ENCODE data around the gene SEPSECS.

SEPSECS gene

DNA sequence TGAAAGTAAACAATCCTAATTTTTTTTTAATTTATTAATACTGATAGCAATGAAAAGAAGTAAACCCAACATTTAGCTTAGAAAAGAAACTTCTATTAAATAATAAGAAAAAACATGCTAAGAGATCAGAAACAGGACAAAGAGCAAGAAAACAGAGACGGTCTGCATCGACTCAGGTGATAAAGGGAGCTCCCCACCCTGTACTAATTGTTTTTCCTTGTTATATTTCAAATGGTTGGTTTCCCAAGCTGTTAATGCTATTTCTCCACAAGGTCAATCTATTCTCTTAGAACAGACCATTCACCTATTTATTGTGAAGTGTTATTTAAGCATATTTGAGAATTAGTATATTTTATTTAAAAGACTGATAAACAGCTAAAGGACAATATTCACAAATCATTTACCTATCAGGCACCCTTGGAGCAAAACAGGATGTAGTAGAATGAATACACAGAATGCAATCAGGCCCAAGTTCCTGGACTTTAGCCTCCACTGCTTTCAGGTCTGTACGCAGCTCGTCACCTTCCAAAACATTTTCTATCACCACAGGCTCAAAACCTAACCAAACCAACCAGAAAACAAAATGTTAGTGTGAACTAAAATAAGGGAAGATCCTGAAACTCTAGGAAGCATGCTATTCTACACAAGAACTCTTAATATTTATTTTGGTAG is 5.5 kb downstream of the SEPSECS start:
- DNase-seq: no peak

- no peak for DNase-seq
Measured at GRCh38 chr4:25146076-25146475, 14.2 kb downstream of the SEPSECS start.

DNA sequence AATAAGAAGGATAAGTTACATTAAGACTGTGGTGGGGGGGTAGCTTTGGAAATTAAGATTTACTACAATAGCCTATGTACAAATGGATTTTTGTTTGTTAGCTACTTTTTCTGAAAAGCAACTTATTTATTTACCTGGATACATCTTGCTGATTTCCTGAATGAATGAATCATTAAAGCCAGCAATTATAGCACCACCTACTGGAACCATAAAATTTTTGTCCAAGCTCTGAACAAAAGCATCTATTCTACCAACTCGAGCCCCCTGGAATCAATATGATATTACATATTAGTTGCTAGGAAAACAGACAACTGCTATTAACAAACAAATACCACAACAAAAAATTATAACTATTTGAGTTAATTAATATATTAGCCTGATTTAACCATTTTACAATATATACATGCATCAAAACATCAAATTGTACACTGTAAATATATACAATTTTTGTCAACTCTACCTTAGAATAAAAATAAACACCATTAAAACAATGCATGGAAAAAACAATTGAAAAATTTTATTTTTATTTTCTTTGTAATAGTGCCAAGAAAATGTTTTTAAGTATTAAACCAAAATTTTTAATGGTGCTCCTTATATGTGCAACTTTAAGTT is 15.3 kb downstream of the SEPSECS start:
- no peak for DNase-seq

- DNase-seq: no peak
Measured at GRCh38 chr4:25142468-25142867, 17.8 kb downstream of the SEPSECS start.

- DNase-seq: no peak
Measured at GRCh38 chr4:25141592-25141991, 18.7 kb downstream of the SEPSECS start.

DNA sequence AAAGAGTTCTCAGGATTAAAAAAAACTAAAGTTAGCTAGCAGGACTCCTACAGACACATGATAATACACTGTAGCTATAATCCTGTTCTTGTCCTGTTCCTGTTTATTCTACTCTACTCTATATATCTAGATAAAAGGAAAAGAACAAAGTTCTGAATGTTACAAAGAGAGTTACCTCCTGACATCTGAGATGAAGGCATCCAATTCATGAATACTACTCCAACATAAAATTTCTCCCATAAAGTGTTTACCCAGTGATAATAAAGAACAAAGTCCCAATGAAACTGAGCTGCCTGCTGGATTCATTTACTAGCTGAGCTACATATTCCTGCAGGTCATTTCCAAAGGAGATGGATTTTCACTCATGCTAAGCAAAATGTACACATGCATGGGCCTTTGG is 27.1 kb downstream of the SEPSECS start:
- no peak for DNase-seq

- no peak for DNase-seq
Measured at GRCh38 chr4:25131926-25132325, 28.3 kb downstream of the SEPSECS start.

GRCh38 chr4:25131381-25131780 is 28.9 kb downstream of the SEPSECS start:
- DNase-seq: no peak

DNA sequence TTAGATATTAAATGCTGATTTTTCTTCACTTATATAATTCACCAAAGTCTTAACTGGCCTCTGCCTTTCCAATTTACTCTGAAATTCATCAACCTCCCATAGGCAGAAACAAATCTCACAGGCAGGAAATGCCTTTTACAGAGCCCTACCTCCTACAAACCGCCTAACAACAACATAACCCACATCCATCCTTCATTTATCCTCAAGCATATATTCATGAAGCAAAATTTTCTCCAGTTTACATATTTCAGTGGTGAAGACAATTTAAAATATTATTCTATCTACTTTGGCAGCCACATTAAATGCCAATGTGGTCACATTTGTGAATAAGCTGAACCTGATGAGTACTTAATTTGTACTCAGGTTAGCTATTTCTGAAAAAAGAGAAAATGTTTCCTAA is 30.3 kb downstream of the SEPSECS start:
- no peak for DNase-seq

GRCh38 chr4:25128671-25129070 is 31.6 kb downstream of the SEPSECS start:
- no peak for DNase-seq

- DNase-seq: no peak
Measured at GRCh38 chr4:25123236-25123635, 37.0 kb downstream of the SEPSECS start.

DNA sequence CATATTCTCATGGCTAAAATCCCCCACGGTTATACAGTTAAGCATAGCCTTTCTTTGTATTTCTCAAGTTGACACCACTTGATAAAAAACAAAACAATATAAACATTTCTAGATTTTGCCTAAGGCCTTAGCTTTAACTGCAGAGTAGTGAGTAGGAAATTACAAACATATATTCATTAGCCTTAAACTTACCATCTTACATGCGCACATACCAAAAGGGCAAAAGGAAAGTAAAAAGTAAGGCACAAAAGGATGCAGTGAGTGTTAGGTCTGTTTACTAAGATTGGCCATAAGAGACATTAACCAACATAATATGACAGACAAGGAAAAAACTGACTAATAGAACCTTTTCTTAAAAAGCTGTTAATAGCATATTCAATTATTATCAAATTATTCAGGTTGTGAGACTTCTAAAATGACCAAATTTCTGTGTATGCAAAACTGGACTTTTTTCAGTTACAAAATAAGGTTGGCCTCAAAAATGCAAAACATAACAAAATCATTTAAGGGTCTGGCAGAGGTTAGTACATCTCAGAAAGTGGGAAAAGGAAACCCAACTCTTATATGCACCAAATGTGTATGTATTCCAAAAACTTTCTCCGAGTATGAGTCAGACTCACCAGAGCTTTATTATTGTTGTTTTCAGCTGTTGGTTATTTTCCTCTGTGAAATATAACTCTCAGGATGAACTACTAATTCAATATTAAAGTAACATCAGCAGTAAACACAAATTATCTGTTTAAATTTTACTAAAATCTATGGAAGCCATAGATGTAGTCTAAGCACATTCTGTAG is 39.9 kb downstream of the SEPSECS start:
- no peak for DNase-seq

DNA sequence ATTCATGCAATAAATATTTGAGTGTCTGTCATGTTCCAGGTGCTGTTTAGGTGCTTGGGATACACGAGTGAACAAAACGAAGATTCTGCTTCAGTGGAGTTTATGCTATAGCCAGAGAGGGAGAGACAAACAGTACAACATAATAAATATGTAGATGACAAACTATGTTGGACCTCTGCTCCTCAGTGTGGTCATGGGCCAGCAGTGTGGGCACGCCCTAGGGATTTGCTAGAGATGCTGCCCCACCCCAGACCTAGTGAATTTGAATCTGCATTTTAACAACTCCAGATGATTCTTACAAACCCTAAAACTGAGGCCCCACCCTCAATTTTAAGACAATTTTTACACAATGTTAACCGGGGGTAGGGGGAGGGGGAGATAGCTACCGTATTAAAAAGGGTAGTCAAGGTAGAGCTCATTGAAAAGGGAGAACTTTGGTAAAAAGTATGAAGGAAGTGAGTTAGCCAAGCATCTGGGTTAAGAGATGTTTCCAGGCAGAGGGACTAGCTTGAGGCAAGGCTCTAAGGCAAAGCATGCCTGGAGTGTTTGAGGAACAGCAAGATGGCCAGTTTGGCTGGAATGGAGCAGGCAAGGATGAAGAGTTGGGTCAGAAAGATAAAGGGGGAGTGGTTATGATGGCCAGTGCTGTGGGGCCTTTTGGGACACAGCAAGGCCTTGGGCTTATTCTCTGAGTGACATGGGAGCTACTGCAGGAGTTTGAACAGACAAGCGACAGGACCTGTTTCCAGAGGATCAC is 42.4 kb downstream of the SEPSECS start:
- no peak for DNase-seq

DNA sequence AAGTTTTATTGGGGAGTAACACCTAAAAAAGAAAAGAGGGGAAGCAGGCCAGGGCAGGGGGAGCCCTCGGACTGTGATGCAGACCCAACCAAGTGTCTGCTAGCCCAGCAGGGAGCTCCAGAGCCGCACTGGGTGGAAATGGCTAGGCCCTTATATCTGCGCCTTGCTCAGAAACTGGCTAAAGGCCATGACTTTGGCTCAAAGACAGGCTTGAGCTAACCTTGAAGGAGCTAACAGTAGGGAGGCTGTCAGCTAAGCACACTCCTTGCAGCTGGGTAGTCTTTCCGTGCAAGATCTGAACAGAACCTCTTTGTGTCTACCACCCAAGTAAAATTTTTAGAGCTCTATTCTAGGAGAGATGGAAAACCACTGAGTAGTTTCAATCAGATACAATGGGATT is 43.0 kb downstream of the SEPSECS start:
- no peak for DNase-seq

DNA sequence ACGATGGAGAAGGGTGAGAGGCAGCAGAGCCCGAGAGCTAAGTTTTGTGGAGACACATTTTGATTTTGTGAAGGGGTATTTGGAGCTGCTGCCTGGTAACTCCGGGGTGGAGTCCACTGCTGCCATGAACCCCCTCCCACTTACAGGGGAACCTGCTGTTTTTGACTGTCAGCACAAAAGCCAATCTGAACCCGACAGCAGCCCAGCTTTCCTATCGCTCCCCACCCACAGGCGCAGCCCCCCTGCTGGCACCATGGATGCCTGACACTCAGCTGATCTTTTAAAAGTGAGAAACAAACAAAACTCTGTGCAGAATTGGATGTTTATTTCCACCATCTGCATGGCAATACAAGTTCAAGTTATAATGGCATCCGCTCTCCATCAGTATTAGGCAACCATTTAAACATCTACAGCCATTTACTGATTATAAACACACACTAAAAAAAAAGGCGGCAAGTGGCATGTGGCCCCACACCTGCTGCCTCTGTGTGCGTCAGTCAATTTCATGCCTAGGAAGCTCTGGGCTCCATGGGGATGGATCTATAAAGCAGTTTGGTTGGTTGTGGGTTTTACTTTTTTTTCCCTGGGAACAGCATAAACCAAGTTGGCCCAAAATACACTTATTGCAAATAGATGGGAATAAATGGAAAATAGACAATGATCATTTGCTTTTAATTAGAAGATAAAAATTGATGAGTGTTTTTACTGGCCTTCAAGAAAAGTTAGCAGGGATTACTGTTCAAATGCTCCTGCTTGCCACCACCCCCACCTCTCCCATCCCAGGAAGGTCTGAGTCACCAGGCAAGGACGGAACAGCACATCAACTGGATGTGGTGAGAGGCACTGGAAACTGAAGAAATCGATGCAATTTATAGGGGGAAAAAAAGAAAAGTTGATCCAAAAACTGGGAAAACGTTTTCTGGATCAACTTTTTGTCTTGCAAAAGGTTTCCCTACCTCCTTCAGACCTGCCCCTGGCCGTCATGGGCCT is 46.0 kb downstream of the SEPSECS start:
- DNase-seq: no peak

DNA sequence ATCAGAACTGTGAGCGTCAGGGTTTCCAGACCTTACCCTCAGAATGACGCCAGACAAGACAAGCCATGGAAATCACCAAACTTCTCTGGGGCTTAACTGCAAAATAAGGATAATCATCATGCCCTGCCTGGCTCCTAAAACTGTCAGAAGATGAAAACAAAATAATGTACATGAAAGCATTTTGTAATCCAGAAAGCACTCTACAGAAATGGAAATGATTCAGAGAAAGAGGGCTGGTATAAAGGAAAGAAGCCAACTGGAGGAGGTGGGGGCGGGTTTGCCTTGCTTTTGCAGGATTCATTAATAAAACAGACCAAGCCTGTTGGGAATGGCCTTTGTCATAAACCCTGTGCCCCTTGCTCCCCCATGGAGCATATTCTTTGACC is 47.3 kb downstream of the SEPSECS start:
- no peak for DNase-seq

DNA sequence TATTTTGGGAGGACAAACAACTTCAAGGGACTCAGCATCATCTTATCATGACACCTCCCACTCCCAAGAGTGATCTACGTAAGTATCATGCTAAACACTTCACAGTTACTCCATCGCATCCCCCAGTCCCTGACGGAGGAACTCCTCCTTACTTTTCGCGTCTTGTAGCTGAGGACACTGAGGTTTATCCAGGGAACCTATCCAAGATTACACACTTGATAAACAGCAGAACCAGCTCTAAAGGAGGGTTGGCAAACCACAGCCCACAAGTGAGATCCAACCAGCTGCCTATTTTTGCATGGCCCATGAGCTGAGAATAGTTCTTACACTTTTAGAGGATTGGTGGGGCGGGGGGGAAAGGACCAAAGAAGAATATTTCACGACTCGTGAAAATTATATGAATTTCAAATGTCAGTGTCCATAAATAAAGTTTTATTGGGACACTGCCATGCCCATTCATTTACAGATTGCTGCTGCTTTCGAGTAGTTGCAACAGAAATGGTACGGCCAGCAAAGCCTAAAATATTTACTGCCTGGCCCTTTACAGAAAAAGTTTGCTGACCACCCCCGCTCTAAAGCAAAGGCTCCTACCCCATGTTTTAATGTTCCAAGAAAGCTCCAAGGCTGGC is 47.8 kb downstream of the SEPSECS start:
- no peak for DNase-seq

DNA sequence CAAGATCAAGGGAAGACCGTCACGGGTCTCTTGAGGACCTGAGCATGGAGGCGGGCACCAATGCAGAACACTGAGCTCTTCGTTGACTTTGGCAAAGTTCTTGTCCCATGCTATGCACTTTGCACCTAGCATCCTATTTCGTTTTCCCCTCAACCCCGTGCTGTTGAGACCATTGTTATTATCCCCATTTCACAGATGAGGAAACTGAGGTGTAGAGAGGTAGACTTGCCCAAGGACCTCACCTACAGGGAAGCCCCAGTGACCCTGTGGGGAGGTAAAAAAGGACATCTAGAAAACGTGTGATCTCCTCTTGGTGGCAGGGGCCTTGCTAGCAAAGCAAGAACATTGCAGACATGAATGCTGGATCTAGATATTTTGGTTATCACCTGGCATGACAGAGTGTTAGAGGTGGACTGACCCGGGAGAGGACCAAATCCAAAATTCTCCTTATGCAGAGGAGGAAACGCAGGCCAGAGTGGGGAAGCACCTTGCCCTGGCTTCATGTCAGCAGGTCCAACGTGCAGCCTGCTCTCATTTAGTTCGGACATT is 48.5 kb downstream of the SEPSECS start:
- no peak for DNase-seq

DNA sequence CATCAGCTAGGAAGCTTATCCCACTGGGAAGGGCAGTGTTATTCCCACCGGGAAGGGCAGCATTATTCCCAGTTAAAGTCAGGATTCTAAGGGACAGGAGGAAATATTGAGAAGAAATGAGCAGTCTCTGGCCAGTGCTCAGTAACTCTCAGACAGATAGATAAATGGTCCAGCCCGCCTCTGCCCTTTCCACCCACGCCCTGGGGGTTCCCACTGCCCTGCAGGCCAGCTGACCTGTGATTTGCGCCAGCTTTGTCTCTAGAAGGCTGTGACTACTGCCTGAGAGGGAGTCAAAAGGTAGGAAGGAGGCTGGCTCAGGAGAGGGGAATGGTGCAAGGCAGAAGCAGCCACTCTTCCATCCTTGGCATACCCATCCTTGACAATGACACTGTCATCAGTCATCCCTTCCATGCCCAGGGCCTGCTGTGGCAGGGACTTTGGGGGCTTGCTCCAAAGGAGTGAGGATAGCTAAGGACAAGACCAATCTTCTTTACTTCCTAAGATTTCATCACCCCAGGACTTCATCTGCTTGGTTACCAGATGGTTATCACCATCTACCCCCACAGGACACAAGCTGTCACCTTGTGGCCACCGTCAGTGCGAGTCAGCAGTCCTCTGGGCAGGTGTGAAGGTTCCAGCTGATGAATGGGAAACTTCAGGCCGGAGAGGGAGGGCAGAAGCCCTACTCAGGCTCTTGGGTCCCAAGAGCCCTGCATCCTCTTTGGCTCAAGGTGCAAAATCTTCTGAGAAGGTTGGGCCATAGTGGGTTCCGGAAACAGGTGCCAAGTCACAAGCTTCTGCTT is 49.5 kb downstream of the SEPSECS start:
- no peak for DNase-seq

GRCh38 chr4:25109511-25109910 is 50.7 kb downstream of the SEPSECS start:
- DNase-seq: no peak

DNA sequence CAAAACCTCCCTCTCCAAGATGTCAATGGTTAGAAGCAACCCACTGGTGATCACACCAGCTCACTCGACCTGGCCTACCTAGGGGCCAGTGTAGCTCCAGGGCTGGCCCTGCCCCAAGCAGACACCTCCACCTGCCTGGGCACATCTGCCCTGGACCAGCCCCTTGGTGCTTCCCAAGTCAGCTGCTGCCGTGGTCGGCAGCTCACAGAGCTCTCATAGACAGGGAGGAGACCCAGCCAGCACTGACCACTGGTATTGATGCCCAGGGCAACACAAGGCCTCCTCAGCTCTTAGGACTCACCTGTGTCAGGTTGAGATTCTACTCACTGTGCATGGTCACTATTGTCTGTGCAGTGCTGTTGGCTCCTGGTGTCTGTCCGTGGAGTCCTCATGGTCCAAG is 51.7 kb downstream of the SEPSECS start:
- no peak for DNase-seq
